ENCODE measurements around the gene OTUD7B.

- no peak for TF ChIP-seq EZH2phosphoT487 (IDR thresholded peaks at IDR 0.05; ENCODE audit: insufficient read depth, low read depth)
- TF ChIP-seq EZH2 (IDR thresholded peaks at IDR 0.05; ENCODE audit: insufficient read depth, poor library complexity, severe bottlenecking): no peak
These were observed 82.2 kb downstream of the OTUD7B start for GRCh38 chr1:149928401-149928724.
